ENCODE data around the gene CDCP1. TPM values are rescaled to one million over a fixed set of nuclear protein-coding genes. Genes with fewer than 3 reads are reported as not detected.

The CDCP1 gene
- total and polyA plus RNA-seq, 2 donors (not counting 1 experiment from before 2014, with no cell fraction given): not detected

- Histone ChIP-seq H2AFZ (ENCODE audit: insufficient read depth, low read depth, low read length, poor library complexity, severe bottlenecking) (no peak overlapping the region), H3K4me3 (ENCODE audit: control extremely low read depth in 1 of 5, extremely low read depth in 1 of 5, insufficient read depth in 1 of 5, low read depth in 2 of 5, low read length in 4 of 5) (no peak overlapping the region), H3K9me3 (ENCODE audit: control extremely low read depth in 1 of 3, control insufficient read depth in 2 of 3, insufficient read depth in 1 of 3, low read length in 2 of 3) (no peaks in the 10 kb centered on the region), H3K9ac (ENCODE audit: low read length) (no peak overlapping the region), H3K36me3 (replicated peaks in 1 of 2; ENCODE audit: control extremely low read depth in 1 of 2, control insufficient read depth in 1 of 2, extremely low read depth in 1 of 2, insufficient read depth in 2 of 2, low read length in 1 of 2) (no peaks in the 10 kb centered on the region), H3K4me2 (replicated peaks; ENCODE audit: low read depth, low read length, poor library complexity, severe bottlenecking) (no peak overlapping the region), H3K27me3 (replicated peaks in 1 of 4; ENCODE audit: control extremely low read depth in 1 of 4, control insufficient read depth in 3 of 4, insufficient read depth in 4 of 4, low read length in 3 of 4) (peaks cover 0 to 9% (median 5%) of the 10 kb centered on the region in 4 experiments), H4K20me1 (ENCODE audit: control insufficient read depth, insufficient read depth, low read length, poor library complexity, severe bottlenecking) (no peaks in the 10 kb centered on the region), H3K27ac (ENCODE audit: low read length in 2 of 2) (no peak overlapping the region), H3K4me1 (ENCODE audit: control insufficient read depth in 2 of 2, insufficient read depth in 2 of 2, low read length in 2 of 2) (peaks cover 7 to 10% of the 10 kb centered on the region in 2 donors), H3K79me2 (ENCODE audit: control insufficient read depth, insufficient read depth, low read length) (no peaks in the 10 kb centered on the region)
- H3K4me3 Mint-ChIP-seq: no peak overlapping the region
- ChIA-PET POLR2A (no interaction called here), CTCF (no interaction called here)
- WGBS (ENCODE audit: insufficient coverage): 90% methylated on average over 4 of the region's 6 CpGs
- DNase-seq: no peak
- TF ChIP-seq EZH2 (IDR thresholded peaks at IDR 0.05; ENCODE audit: borderline replicate concordance, insufficient read depth, low read depth, low read length, poor library complexity, severe bottlenecking) (no peak), CTCF (IDR thresholded peaks at IDR 0.05) (no peak)
- H3K4me1 Mint-ChIP-seq: peaks cover 11% of the 10 kb centered on the region
- no peak for ATAC-seq (ENCODE audit: low read depth)
- no peaks in the 10 kb centered on the region for H3K9me3 Mint-ChIP-seq (ENCODE audit: insufficient read depth)
- H3K27me3 Mint-ChIP-seq: peaks cover 33% of the 10 kb centered on the region
- H3K27ac Mint-ChIP-seq: no peak overlapping the region
- intact Hi-C loops (cut with micrococcal nuclease): no loop called here
Observed at GRCh38 chr3:45139372-45140140, 6.6 kb downstream of the CDCP1 start.

GRCh38 chr3:45137656-45138181 is 8.5 kb downstream of the CDCP1 start:
- H3K79me2 ChIP-seq (ENCODE audit: control insufficient read depth, insufficient read depth, low read length): no peaks in the 10 kb centered on the region
- no peaks in the 10 kb centered on the region for H3K4me1 ChIP-seq (ENCODE audit: control insufficient read depth in 2 of 2, insufficient read depth in 2 of 2, low read length in 2 of 2)
- H3K27ac Mint-ChIP-seq: no peak overlapping the region
- no peak overlapping the region for H2AFZ ChIP-seq (ENCODE audit: insufficient read depth, low read depth, low read length, poor library complexity, severe bottlenecking)
- H3K9me3 Mint-ChIP-seq (ENCODE audit: insufficient read depth): no peaks in the 10 kb centered on the region
- WGBS (ENCODE audit: insufficient coverage): 81% methylated on average over 3 of the region's 5 CpGs
- DNase-seq (no peak), ATAC-seq (ENCODE audit: low read depth) (no peak)
- no peak overlapping the region for H3K4me3 ChIP-seq (ENCODE audit: control extremely low read depth in 1 of 5, extremely low read depth in 1 of 5, insufficient read depth in 1 of 5, low read depth in 2 of 5, low read length in 4 of 5)
- H3K9ac ChIP-seq (ENCODE audit: low read length): no peak overlapping the region
- H3K27ac ChIP-seq (ENCODE audit: low read length in 2 of 2): no peak overlapping the region
- no peak overlapping the region for H3K4me2 ChIP-seq (replicated peaks; ENCODE audit: low read depth, low read length, poor library complexity, severe bottlenecking)
- intact Hi-C loops (cut with micrococcal nuclease): no loop called here
- no peaks in the 10 kb centered on the region for H3K9me3 ChIP-seq (ENCODE audit: control extremely low read depth in 1 of 3, control insufficient read depth in 2 of 3, insufficient read depth in 1 of 3, low read length in 2 of 3)
- POLR2A ChIA-PET: no interaction called here
- H3K4me3 Mint-ChIP-seq: no peak overlapping the region
- no peaks in the 10 kb centered on the region for H3K4me1 Mint-ChIP-seq
- H3K27me3 ChIP-seq (replicated peaks in 1 of 4; ENCODE audit: control extremely low read depth in 1 of 4, control insufficient read depth in 3 of 4, insufficient read depth in 4 of 4, low read length in 3 of 4): peaks cover 0 to 7% (median 0%) of the 10 kb centered on the region in 4 experiments
- H4K20me1 ChIP-seq (ENCODE audit: control insufficient read depth, insufficient read depth, low read length, poor library complexity, severe bottlenecking): no peaks in the 10 kb centered on the region
- CTCF ChIA-PET: no interaction called here
- TF ChIP-seq EZH2 (IDR thresholded peaks at IDR 0.05; ENCODE audit: borderline replicate concordance, insufficient read depth, low read depth, low read length, poor library complexity, severe bottlenecking): no peak
- TF ChIP-seq CTCF (IDR thresholded peaks at IDR 0.05): no peak
- H3K36me3 ChIP-seq (replicated peaks in 1 of 2; ENCODE audit: control extremely low read depth in 1 of 2, control insufficient read depth in 1 of 2, extremely low read depth in 1 of 2, insufficient read depth in 2 of 2, low read length in 1 of 2): no peaks in the 10 kb centered on the region
- peaks cover 22% of the 10 kb centered on the region for H3K27me3 Mint-ChIP-seq
